Esophagus muscularis mucosa (tissue), 3 donors: Measurements from ENCODE around the gene CLNK.

Source experiments
- POLR2A ChIP-seq: fragments of 450-650 bp; IDR thresholded peaks from one replicate; pipeline ENCODE4 v1.6.1; 2017; ENCODE audit warnings: antibody characterized with exemption, moderate library complexity, mild to moderate bottlenecking, low read depth
- TF ChIP-seq, protein P1 (sequence below), 3 experiments: fragments of 200-600 bp in 2 of 3; fragments of 450-650 bp in 1 of 3; sonication (generic) in 2 of 3; IDR thresholded peaks; one replicate each; pipeline ENCODE4 v1.5.1; 2017 to 2019; ENCODE audit warnings: antibody characterized with exemption in 3 of 3, mild to moderate bottlenecking in 2 of 3, moderate library complexity in 1 of 3

DNA sequence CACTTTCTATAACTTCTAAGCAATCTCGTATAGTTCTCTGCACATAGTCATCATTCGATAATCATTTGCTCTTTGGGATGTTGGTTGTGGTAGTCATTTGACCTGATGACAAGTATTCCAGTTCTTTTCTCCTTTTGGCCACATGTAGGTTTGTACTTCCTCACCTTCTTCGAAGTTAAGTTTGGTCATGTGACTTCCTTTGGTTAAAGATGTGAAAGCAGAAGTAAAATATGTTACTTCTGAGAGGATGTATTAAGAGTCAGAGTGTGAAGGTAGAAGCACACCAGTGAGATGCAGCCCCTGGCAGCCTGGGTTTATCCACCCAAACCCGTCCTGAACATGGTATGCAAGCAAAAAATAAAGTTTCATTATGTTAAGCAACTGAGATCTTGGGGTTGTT, 178.5 kb downstream of the CLNK start:
- TF ChIP-seq POLR2A: no peak
- TF ChIP-seq, protein P1, sequence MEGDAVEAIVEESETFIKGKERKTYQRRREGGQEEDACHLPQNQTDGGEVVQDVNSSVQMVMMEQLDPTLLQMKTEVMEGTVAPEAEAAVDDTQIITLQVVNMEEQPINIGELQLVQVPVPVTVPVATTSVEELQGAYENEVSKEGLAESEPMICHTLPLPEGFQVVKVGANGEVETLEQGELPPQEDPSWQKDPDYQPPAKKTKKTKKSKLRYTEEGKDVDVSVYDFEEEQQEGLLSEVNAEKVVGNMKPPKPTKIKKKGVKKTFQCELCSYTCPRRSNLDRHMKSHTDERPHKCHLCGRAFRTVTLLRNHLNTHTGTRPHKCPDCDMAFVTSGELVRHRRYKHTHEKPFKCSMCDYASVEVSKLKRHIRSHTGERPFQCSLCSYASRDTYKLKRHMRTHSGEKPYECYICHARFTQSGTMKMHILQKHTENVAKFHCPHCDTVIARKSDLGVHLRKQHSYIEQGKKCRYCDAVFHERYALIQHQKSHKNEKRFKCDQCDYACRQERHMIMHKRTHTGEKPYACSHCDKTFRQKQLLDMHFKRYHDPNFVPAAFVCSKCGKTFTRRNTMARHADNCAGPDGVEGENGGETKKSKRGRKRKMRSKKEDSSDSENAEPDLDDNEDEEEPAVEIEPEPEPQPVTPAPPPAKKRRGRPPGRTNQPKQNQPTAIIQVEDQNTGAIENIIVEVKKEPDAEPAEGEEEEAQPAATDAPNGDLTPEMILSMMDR (IDR thresholded peaks at IDR 0.05): no peak
